ENCODE data around the gene LRTM2.
"Not testable (repeated sequence)": the region's sequence is repeated elsewhere in the genome, so short reads cannot be mapped to it uniquely, and the experiment has no call there.

LRTM2 gene

GRCh38 chr12:1811281-1811947, 9.0 kb upstream of the LRTM2 start:
- no peak for DNase-seq

GRCh38 chr12:1811948-1812291, 8.4 kb upstream of the LRTM2 start:
- DNase-seq: no peak

GRCh38 chr12:1812650-1813302, 7.6 kb upstream of the LRTM2 start:
- peak in 2 of 56 donors; percentile 33 to 54 for DNase-seq

- no peak for DNase-seq
Observed at GRCh38 chr12:1814266-1814665, 6.1 kb upstream of the LRTM2 start.

GRCh38 chr12:1815108-1815507, 5.3 kb upstream of the LRTM2 start:
- DNase-seq: no peak

GRCh38 chr12:1815814-1816729, 4.3 kb upstream of the LRTM2 start:
- no peak for DNase-seq

GRCh38 chr12:1816730-1817348, 3.5 kb upstream of the LRTM2 start:
- DNase-seq: no peak

- DNase-seq: not testable (repeated sequence)
Observed at GRCh38 chr12:1817928-1818327, 2.4 kb upstream of the LRTM2 start.

- DNase-seq: no peak
Observed at GRCh38 chr12:1819050-1819449, 1.3 kb upstream of the LRTM2 start.

GRCh38 chr12:1819571-1819970, 794 bp upstream of the LRTM2 start:
- no peak for DNase-seq

- DNase-seq: peak in 3 of 56 donors; percentile 20 to 44 (median 29)
Observed at GRCh38 chr12:1820896-1821291, 529 bp downstream of the LRTM2 start.

GRCh38 chr12:1821805-1822204, 1.4 kb downstream of the LRTM2 start:
- peak in 17 of 56 donors; percentile 11 to 62 (median 37) for DNase-seq

GRCh38 chr12:1822699-1823098, 2.3 kb downstream of the LRTM2 start:
- DNase-seq: no peak

GRCh38 chr12:1823237-1823636, 2.9 kb downstream of the LRTM2 start:
- DNase-seq: no peak

- no peak for DNase-seq
Observed at GRCh38 chr12:1825382-1826102, 5.2 kb downstream of the LRTM2 start.

- no peak for DNase-seq
Observed at GRCh38 chr12:1826401-1826800, 6.0 kb downstream of the LRTM2 start.

- no peak for DNase-seq
Observed at GRCh38 chr12:1826867-1827705, 6.7 kb downstream of the LRTM2 start.

GRCh38 chr12:1827826-1828805, 7.8 kb downstream of the LRTM2 start:
- no peak for DNase-seq

GRCh38 chr12:1828856-1829255, 8.5 kb downstream of the LRTM2 start:
- no peak for DNase-seq
